Measurements from ENCODE around the gene FRMPD4.

Gene FRMPD4

GRCh38 chrX:12719837-12720236 is 581.6 kb downstream of the FRMPD4 start:
- H3K27me3 ChIP-seq (ENCODE audit: control insufficient read depth in 1 of 2, insufficient read depth in 2 of 2, low read length in 2 of 2): no peaks in the 10 kb centered on the region
- H3K27ac ChIP-seq (ENCODE audit: low read depth, low read length): no peak overlapping the region
- no peak overlapping the region for H3K4me3 ChIP-seq (ENCODE audit: low read depth in 1 of 2, low read length in 2 of 2)
- H3K4me1 ChIP-seq (ENCODE audit: insufficient read depth, low read length): no peaks in the 10 kb centered on the region
- no peak overlapping the region for H3K9ac ChIP-seq (ENCODE audit: low read length)
- H3K36me3 ChIP-seq (ENCODE audit: insufficient read depth, low read length): no peaks in the 10 kb centered on the region
- H3K9me3 ChIP-seq (ENCODE audit: low read length): no peaks in the 10 kb centered on the region

DNA sequence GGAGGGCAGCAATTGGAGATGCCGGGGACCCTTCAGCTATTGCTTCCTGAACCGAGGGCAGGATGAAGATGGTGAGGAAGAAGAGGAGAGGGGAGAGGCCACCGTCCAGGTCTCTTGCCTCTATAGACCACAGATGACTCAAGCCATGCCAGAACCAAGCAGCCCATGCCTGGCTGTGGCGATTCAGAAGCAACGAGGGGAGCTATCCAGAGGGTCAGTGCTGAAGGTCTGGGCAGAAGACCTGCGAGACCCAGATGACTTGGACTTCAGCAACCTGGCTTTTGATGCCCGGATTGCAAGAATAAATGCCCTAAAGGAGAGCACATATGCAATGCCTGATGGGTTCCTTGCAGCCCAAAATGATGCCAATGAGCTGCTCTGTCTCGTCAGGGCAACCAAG is 582.8 kb downstream of the FRMPD4 start:
- Histone ChIP-seq H3K27ac (ENCODE audit: low read depth, low read length) (no peak overlapping the region), H3K36me3 (ENCODE audit: insufficient read depth, low read length) (no peaks in the 10 kb centered on the region), H3K9me3 (ENCODE audit: low read length) (no peaks in the 10 kb centered on the region), H3K4me3 (ENCODE audit: low read depth in 1 of 2, low read length in 2 of 2) (no peak overlapping the region), H3K27me3 (ENCODE audit: control insufficient read depth in 1 of 2, insufficient read depth in 2 of 2, low read length in 2 of 2) (no peaks in the 10 kb centered on the region), H3K4me1 (ENCODE audit: insufficient read depth, low read length) (no peaks in the 10 kb centered on the region), H3K9ac (ENCODE audit: low read length) (no peak overlapping the region)

- no peak overlapping the region for H3K27ac ChIP-seq (ENCODE audit: low read depth, low read length)
These were observed 584.0 kb downstream of the FRMPD4 start for GRCh38 chrX:12722314-12722713.

DNA sequence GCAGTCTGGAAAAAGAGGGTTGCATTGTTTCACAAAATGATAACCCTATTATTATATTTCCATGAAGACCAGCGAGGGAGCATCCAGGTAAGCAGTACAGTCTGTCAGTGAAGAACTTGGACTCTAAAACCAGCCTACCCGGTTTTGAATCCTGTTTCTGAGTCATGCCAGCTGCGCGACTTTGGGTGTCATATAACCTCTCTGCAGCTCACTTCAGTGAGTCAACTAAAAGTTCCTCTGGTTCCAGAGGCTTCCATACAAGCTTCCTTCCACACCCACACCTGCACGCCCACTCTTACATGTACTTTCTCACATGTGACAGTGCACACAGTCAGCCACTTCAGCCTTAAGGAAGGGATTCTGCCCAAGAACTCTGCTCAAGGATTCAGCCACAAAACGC is 603.1 kb downstream of the FRMPD4 start:
- H3K36me3 ChIP-seq (ENCODE audit: insufficient read depth, low read length): no peaks in the 10 kb centered on the region
- H3K27me3 ChIP-seq (ENCODE audit: control insufficient read depth in 1 of 2, insufficient read depth in 2 of 2, low read length in 2 of 2): no peaks in the 10 kb centered on the region
- no peak overlapping the region for H3K4me3 ChIP-seq (ENCODE audit: low read depth in 1 of 2, low read length in 2 of 2)
- H3K4me1 ChIP-seq (ENCODE audit: insufficient read depth, low read length): no peaks in the 10 kb centered on the region
- no peak overlapping the region for H3K27ac ChIP-seq (ENCODE audit: low read depth, low read length)
- no peaks in the 10 kb centered on the region for H3K9me3 ChIP-seq (ENCODE audit: low read length)
- no peak overlapping the region for H3K9ac ChIP-seq (ENCODE audit: low read length)

More at GRCh38 chrX:12722314-12722713, 584.0 kb downstream of the FRMPD4 start:
- Histone ChIP-seq H3K9me3 (ENCODE audit: low read length) (no peaks in the 10 kb centered on the region), H3K4me3 (ENCODE audit: low read depth in 1 of 2, low read length in 2 of 2) (no peak overlapping the region), H3K36me3 (ENCODE audit: insufficient read depth, low read length) (no peaks in the 10 kb centered on the region), H3K9ac (ENCODE audit: low read length) (no peak overlapping the region), H3K4me1 (ENCODE audit: insufficient read depth, low read length) (no peaks in the 10 kb centered on the region), H3K27me3 (ENCODE audit: control insufficient read depth in 1 of 2, insufficient read depth in 2 of 2, low read length in 2 of 2) (no peaks in the 10 kb centered on the region)

GRCh38 chrX:12747433-12747832 is 609.2 kb downstream of the FRMPD4 start:
- no peak overlapping the region for H3K4me3 ChIP-seq (ENCODE audit: low read depth in 1 of 2, low read length in 2 of 2)
- H3K27me3 ChIP-seq (ENCODE audit: control insufficient read depth in 1 of 2, insufficient read depth in 2 of 2, low read length in 2 of 2): no peaks in the 10 kb centered on the region
- no peaks in the 10 kb centered on the region for H3K9me3 ChIP-seq (ENCODE audit: low read length)
- H3K27ac ChIP-seq (ENCODE audit: low read depth, low read length): no peak overlapping the region
- H3K4me1 ChIP-seq (ENCODE audit: insufficient read depth, low read length): no peaks in the 10 kb centered on the region
- no peaks in the 10 kb centered on the region for H3K36me3 ChIP-seq (ENCODE audit: insufficient read depth, low read length)
- no peak overlapping the region for H3K9ac ChIP-seq (ENCODE audit: low read length)

DNA sequence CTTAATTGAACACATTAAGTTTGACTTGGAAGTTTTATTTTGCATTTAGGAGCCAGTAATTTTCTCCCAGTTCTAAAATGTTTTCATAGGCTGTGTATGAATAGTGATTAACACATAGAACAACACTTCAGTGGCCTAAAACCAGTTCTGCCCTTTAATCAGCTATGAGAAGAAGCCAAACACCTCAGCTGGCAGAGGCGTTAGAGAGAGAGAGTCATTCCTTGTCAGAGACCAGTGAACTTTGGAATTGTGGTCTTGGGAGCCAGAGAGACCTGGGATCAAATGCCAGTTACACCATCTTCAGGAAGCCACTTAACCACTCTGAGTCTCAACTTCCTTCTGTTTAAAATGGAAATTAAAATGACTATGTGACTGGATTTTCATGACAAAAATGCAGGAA is 613.6 kb downstream of the FRMPD4 start:
- Histone ChIP-seq H3K9me3 (ENCODE audit: low read length) (no peaks in the 10 kb centered on the region), H3K4me3 (ENCODE audit: low read depth in 1 of 2, low read length in 2 of 2) (no peak overlapping the region), H3K4me1 (ENCODE audit: insufficient read depth, low read length) (no peaks in the 10 kb centered on the region), H3K9ac (ENCODE audit: low read length) (no peak overlapping the region), H3K27ac (ENCODE audit: low read depth, low read length) (no peak overlapping the region), H3K36me3 (ENCODE audit: insufficient read depth, low read length) (no peaks in the 10 kb centered on the region), H3K27me3 (ENCODE audit: control insufficient read depth in 1 of 2, insufficient read depth in 2 of 2, low read length in 2 of 2) (no peaks in the 10 kb centered on the region)

DNA sequence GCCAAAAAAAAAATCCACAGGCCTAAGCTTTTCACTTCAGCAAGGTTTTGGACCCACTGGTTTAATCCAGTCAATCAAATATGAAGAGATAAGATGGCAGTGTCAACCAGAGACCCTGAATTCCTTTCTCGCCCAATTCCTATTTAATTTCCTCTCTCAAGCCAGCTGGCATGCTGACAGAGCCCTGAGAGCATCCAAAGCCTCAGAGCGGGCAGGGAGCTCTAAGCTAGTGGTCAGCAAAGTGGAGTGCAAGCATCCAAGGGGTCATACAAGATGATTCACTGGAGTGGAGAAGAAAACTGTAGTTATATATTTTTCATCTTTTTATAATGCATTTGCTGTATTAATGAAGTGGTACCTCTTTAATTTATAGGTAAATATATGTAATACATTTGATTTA is 615.1 kb downstream of the FRMPD4 start:
- no peaks in the 10 kb centered on the region for H3K9me3 ChIP-seq (ENCODE audit: low read length)
- no peaks in the 10 kb centered on the region for H3K4me1 ChIP-seq (ENCODE audit: insufficient read depth, low read length)
- no peaks in the 10 kb centered on the region for H3K36me3 ChIP-seq (ENCODE audit: insufficient read depth, low read length)
- H3K4me3 ChIP-seq (ENCODE audit: low read depth in 1 of 2, low read length in 2 of 2): no peak overlapping the region
- H3K9ac ChIP-seq (ENCODE audit: low read length): no peak overlapping the region
- H3K27me3 ChIP-seq (ENCODE audit: control insufficient read depth in 1 of 2, insufficient read depth in 2 of 2, low read length in 2 of 2): no peaks in the 10 kb centered on the region
- H3K27ac ChIP-seq (ENCODE audit: low read depth, low read length): no peak overlapping the region

GRCh38 chrX:12758291-12758690 is 620.0 kb downstream of the FRMPD4 start:
- H3K4me3 ChIP-seq (ENCODE audit: low read depth in 1 of 2, low read length in 2 of 2): no peak overlapping the region
- no peaks in the 10 kb centered on the region for H3K4me1 ChIP-seq (ENCODE audit: insufficient read depth, low read length)
- no peaks in the 10 kb centered on the region for H3K27me3 ChIP-seq (ENCODE audit: control insufficient read depth in 1 of 2, insufficient read depth in 2 of 2, low read length in 2 of 2)
- no peak overlapping the region for H3K9ac ChIP-seq (ENCODE audit: low read length)
- no peak overlapping the region for H3K27ac ChIP-seq (ENCODE audit: low read depth, low read length)
- H3K36me3 ChIP-seq (ENCODE audit: insufficient read depth, low read length): no peaks in the 10 kb centered on the region
- no peaks in the 10 kb centered on the region for H3K9me3 ChIP-seq (ENCODE audit: low read length)

GRCh38 chrX:12767856-12768255 is 629.6 kb downstream of the FRMPD4 start:
- Histone ChIP-seq H3K4me3 (ENCODE audit: low read depth in 1 of 2, low read length in 2 of 2) (no peak overlapping the region), H3K36me3 (ENCODE audit: insufficient read depth, low read length) (no peaks in the 10 kb centered on the region), H3K9ac (ENCODE audit: low read length) (no peak overlapping the region), H3K9me3 (ENCODE audit: low read length) (no peaks in the 10 kb centered on the region), H3K27me3 (ENCODE audit: control insufficient read depth in 1 of 2, insufficient read depth in 2 of 2, low read length in 2 of 2) (peaks cover 6 to 16% of the 10 kb centered on the region in 2 donors), H3K27ac (ENCODE audit: low read depth, low read length) (no peak overlapping the region), H3K4me1 (ENCODE audit: insufficient read depth, low read length) (no peaks in the 10 kb centered on the region)

- Histone ChIP-seq H3K27me3 (ENCODE audit: control insufficient read depth in 1 of 2, insufficient read depth in 2 of 2, low read length in 2 of 2) (peaks cover 6 to 16% of the 10 kb centered on the region in 2 donors), H3K36me3 (ENCODE audit: insufficient read depth, low read length) (no peaks in the 10 kb centered on the region), H3K9ac (ENCODE audit: low read length) (no peak overlapping the region), H3K4me3 (ENCODE audit: low read depth in 1 of 2, low read length in 2 of 2) (no peak overlapping the region), H3K9me3 (ENCODE audit: low read length) (no peaks in the 10 kb centered on the region), H3K27ac (ENCODE audit: low read depth, low read length) (no peak overlapping the region), H3K4me1 (ENCODE audit: insufficient read depth, low read length) (no peaks in the 10 kb centered on the region)
These were observed 630.2 kb downstream of the FRMPD4 start for GRCh38 chrX:12768491-12768890.

DNA sequence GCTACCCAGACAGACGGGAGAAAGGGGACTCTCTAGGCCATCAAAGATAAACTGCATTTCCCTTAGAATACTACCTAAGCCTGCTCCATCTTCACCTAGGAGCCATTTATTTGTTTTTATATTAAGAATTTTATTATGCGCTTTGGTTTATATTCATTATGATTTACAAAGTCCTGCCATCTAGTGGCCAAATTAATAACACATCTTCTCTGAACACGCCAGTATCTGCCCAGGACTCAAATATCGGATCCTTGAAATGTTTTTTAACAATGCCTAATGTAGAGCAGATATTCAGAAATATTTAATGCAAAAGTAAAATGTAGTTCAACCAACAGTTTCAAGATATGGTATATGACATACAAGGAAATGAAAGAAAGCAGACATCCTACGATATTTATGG is 632.2 kb downstream of the FRMPD4 start:
- H3K4me3 ChIP-seq (ENCODE audit: low read depth in 1 of 2, low read length in 2 of 2): no peak overlapping the region
- no peak overlapping the region for H3K9ac ChIP-seq (ENCODE audit: low read length)
- no peaks in the 10 kb centered on the region for H3K36me3 ChIP-seq (ENCODE audit: insufficient read depth, low read length)
- no peak overlapping the region for H3K27ac ChIP-seq (ENCODE audit: low read depth, low read length)
- H3K4me1 ChIP-seq (ENCODE audit: insufficient read depth, low read length): no peaks in the 10 kb centered on the region
- H3K27me3 ChIP-seq (ENCODE audit: control insufficient read depth in 1 of 2, insufficient read depth in 2 of 2, low read length in 2 of 2): peaks cover 6 to 19% of the 10 kb centered on the region in 2 donors
- no peaks in the 10 kb centered on the region for H3K9me3 ChIP-seq (ENCODE audit: low read length)

GRCh38 chrX:12771445-12772069 is 633.3 kb downstream of the FRMPD4 start:
- no peak overlapping the region for H3K4me3 ChIP-seq (ENCODE audit: low read depth in 1 of 2, low read length in 2 of 2)
- no peaks in the 10 kb centered on the region for H3K9me3 ChIP-seq (ENCODE audit: low read length)
- no peaks in the 10 kb centered on the region for H3K4me1 ChIP-seq (ENCODE audit: insufficient read depth, low read length)
- H3K36me3 ChIP-seq (ENCODE audit: insufficient read depth, low read length): no peaks in the 10 kb centered on the region
- H3K9ac ChIP-seq (ENCODE audit: low read length): no peak overlapping the region
- H3K27ac ChIP-seq (ENCODE audit: low read depth, low read length): no peak overlapping the region
- H3K27me3 ChIP-seq (ENCODE audit: control insufficient read depth in 1 of 2, insufficient read depth in 2 of 2, low read length in 2 of 2): peaks cover 6 to 26% of the 10 kb centered on the region in 2 donors

Measured in muscle layer of colon (tissue), 2 donors.